Activated gamma-delta T cell treated with Interleukin-2 at 50 U/mL for 16 hours (primary cell): Measurements from ENCODE around the gene DSCAM.

Experiments
- DNase-seq: peaks from one replicate; pipeline ENCODE4 v3.0.0-alpha.2; 2020

The DSCAM gene

DNA sequence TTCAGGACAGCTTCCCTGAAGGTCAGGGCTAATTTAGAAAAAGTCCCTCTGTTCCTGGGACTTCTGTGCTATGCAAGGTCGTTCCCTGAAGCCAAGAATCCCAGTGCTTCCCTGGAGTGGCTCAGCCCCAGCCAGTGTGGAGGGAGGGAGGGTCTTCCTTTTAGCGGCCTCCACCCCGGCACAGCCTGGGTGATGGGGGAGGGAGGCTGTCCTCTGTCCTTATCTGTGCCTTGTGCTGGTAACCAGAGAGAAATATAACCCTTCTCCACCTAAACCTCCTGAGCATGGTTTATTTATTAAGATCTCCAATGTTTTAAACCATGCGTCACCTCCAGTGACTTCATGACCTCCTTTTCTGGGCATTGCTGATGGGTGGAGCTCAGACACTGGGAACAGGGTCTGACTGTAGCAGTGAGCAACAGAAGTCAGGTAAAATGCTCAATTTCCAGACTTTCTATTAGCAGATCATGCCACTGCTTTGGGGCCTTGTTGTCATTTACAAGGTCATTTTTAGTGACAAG, 157.1 kb downstream of the DSCAM start:
- no peak for DNase-seq

DNA sequence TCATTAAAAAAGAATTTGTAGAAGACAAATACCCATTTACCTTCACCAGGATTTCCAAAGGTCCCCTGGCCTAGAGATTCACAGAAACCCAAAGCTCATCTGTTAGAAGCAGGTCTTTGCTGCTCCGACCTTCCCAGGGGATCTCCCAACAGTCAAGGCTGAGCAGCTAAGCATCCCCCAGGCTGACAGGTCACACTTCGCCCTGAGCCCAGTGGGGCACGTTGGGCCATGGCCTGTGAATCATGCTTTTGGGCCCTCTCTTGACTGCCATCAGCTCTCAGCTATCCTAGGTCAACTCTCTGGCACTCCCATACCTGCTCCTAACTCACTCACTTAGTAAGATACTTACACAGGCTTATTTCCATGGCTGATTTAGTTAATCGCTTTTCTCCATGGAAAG, 157.7 kb downstream of the DSCAM start:
- DNase-seq, result no peak

DNA sequence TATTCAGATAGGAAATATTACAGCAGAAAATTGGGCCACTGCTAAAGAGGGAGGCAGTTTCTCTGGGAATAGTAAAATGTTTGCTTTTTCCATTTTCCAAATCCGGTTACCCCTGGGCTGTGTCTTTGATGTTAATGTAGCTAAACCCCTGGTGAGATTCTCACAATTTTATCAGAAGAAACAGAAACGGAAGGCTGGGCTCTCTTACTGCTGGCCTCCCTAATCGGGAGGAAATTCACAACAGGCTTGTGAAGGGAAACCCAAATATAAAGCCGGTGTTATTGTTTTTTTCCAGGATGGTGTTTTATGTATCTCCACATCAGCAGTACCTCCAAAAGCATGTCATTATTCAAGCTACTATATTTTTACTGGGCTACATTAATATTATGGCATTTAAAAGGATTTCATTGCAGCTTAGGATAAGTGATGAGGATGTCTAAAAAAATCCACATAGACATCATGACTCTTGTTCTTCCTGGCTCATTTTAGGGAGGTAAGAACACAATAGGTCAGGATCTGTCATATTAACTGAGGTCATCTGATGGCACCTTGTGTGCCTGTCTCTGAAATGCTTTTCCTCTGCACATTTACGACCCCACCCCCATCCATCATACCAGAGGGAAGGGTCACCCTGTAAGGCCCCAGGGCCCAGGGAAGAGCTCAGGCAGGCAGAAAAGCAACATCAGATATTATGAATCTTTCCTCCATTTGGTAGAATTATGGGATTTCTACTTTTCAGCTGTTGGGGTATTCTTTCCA, 158.7 kb downstream of the DSCAM start:
- DNase-seq, result no peak

DNA sequence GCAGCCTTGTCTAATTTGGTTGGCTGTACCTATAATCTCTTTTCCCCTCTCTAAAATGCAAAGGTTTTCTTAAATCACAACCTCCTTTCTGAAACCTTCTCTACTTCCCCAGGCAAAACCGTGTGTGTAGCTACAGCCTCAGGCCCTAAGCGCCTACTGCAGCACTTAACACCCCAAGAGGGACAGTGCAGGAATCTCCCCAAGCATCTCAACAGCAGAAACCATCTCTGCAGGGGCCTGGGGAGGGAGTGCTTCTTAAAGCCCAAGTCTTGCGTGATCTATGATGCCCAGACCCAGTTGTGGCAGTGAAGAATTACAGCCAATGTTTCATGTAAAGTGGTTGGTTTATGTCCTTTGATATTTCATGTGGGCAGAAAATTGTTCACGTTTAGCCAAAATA, 159.3 kb downstream of the DSCAM start:
- DNase-seq, result no peak

DNA sequence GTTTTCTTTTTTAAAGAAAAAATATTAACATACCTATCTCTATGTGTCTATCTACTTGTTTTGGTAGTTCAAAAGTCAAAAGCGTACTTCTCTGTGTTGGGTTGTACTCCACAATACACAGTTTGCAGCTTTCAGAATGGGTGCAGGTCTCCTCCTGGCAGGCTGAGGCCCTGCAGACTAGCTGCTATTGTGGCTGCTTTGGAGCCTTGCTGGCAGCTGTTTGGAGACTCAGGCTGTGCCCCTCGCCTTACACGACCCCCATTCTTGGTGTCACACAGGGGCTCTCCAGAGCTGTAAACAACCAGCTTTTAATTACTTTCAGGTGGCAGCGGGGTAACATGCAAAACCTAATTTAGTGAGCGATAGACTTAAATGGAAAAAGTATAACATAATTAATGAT, 160.4 kb downstream of the DSCAM start:
- no peak for DNase-seq

DNA sequence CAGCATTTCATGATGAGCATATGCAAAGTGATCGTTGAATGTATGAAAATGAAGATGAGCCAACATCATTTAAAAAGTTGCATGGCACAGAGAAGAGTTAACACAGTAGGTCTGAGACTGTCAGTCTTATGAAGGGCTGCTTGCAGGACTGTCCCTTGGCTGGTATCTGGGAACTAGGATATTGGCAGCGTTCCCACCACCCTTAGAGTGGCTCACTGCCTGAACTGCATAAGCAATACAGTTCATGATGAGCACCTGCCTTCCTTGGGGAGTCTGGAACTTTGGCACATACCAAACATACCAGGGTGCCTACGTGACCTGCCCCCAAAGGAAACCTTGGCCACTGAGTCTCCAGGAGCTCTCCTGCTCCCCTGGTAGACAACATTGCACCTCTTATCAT, 161.8 kb downstream of the DSCAM start:
- no peak for DNase-seq

DNA sequence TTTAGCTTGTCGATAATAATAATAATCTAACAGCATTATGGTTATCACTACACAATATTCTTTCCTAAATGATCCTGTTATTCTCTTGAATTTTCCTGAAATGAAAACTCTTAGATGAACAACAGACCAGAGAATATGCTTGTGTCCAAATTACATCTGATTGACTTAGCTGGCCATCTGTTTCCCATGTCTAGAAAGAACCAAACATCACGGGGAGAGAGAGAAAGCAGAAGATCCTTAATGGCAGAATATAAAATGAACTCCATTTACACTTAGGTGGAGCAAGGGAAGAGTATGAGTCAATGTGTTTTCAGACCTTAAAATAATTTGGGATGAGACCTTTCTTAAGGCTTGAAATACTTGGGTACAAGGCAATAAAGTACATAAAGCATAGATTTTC, 162.2 kb downstream of the DSCAM start:
- DNase-seq, result no peak

DNA sequence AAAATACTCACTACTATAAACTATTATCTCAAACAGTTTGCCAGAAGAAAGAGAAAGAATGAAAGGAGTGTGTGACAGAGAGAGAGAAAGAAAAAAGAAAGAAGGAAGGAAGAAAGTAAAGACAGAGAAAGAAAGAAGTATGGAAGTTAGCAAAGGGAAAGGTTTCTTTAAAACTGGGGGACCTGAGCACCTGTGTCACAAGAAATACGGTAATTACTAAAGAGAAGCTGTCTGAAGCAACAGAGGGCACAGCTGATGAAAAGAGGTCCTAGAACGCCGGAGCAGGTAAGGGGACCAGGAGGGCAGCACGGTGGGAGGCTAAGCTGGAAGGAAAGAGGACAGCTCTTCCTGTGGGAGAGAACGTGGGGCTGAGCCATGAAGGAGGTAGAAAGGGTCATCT, 163.6 kb downstream of the DSCAM start:
- no peak for DNase-seq

DNA sequence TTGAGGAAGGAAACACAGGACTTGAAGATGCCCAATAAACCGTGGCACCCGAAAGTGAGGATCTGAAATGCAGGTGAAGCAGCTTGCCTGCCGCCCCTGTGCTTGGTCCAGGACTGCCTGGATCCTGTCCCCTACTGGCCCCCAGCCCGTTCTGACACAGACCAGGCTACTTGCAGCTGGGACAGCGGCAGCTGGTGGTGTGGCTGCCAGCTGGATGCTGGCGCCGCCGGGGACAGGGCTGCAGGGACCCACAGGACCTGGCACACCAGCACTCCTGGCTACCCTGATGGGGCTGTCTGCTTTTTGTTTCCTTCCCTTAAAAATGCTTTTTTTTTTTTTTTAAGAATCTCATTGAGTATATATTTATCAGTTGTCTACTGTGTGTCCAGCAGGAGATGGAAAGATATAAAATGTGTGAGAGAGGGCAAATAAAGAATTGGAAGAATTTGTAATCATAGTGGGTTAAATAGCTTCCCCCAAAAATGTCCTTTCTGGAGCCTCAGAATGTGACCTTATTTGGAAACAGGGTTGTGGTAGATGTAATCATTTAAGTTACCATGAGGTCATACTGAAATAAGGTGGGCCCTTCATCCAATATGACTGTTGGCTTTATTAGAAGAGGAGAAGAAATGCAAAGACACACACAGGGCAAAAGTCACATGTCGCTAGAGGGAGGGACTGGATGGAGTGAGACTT, 165.6 kb downstream of the DSCAM start:
- DNase-seq, result no peak

DNA sequence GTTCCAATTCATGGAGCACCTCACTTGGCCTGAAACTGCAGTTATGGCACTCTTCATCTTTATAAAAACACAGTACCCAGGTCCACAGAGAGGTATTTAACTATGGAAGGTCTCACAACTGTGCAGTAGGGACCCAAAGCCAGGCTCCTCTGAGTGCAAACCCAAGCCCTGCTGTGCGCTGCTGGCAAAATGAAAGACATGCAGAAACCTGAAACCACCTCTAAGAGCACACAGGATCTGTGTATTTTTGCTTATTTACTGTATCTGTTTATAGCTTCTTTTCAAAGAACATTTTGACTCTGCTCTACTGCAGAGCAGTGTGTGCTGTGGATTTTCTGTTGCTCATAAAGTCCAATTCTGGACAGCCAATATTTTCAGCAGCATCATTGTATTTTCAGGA, 166.6 kb downstream of the DSCAM start:
- no peak for DNase-seq

DNA sequence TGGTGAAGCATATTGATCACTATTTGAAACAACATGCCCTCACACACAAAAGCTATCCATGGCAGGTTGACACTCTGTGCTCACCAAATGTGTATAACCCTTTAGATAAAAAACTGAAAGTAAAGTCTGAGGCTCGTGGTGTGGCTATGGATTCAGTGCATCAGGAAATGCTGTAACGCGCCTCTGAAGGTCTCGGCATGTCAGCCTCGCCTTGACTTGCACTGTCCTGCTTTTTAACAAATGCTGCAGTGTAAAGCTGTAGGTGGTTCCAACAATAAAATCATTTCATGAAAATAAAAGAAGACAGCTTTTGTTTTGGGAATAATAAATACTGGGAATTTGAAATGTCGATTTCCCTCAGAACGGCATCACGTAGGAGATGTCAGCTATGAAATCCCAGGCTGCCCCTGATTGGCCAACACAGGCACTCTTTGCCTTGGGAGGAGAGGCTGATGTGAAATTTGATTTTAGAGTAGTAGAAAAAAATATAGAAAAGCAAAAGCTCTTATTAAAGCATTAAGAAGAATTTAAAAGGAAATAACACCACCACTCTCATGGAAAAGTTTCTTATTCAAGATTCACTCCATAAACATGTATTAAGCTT, 168.2 kb downstream of the DSCAM start:
- no peak for DNase-seq

DNA sequence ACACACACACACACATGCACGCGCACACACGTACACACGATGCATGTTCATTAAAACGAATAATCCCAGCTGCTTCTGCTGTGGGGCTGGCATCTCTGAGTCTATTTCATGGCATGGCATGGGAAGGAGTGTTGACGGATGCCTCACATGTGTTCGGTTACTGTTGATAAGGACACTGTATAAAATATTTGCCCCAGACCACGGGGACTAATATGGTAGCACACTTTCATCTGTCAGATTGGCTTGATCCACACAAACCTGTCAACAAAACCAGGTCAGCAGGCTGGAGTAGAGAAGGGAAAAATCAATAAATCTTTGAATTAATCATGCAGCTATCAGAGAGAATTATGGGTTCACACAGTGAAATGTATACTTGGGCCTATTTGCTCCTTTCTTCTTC, 171.9 kb downstream of the DSCAM start:
- DNase-seq, result no peak

DNA sequence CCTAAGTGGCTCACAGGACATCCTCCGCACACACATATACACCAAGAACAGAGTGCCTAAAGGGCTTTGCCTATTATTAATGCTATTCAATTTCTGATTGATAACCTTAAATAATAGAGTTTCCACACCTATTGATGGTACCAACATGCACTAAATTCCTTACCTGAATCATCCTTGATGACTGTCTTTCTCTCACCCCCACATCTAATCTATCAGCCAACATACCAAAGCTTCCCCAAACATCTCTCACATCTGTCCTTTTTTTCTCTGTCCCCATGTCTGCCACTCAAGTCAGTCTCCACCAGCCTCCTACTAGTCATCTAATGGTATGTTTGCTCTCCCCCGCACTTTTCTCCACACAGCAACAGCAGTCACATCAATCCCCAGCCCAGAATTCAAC, 174.4 kb downstream of the DSCAM start:
- no peak for DNase-seq

DNA sequence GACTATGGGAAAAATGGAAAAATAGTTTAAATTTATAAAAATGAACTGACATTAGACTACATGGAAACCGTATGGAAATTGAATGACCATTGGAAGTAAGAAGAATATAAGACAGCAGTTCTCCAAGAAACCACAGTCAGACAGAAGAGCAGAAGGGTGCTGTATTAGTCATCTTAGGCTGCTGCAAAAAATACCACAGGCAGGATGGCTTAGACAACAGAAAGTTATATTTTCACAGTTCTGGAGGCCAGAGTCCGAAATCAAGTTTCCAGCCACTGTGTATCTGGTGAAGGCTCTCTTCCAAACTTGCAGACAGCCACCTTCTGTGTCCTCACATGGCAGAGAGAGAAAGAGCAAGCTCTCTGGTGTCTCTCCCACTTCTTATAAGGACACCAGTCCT, 175.2 kb downstream of the DSCAM start:
- no peak for DNase-seq

DNA sequence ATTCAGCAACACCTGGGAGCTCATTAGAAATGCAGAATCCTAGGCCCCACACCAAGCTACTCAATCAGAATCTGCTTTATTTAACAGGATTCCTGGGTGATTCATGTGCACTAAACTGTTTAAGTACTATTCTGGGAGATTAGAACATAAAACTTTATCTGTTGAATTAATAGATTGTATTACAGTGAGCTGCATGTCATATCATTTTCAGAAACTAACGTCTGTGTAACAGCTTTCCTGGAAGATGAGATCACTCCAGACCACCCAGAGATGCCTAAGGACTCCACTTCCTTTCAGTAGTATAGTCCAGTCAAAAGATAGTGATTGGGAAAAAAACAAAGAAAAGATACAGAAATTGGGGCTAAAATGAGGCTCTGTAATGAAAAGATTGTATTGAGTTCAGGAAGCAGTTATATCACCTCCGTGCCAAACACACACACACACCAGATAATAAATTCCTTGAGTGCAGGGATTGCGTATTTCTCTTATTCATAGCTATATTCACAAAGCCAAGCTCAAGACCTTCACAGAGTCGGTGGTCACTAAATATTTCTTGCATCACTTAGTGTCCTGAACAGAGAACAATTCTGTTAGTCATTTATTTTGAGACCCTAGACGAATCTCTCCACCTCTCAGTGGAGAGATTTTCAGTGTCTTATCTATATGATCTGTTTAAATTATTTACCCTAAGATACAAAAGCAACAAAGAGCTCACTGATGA, 178.2 kb downstream of the DSCAM start:
- no peak for DNase-seq

DNA sequence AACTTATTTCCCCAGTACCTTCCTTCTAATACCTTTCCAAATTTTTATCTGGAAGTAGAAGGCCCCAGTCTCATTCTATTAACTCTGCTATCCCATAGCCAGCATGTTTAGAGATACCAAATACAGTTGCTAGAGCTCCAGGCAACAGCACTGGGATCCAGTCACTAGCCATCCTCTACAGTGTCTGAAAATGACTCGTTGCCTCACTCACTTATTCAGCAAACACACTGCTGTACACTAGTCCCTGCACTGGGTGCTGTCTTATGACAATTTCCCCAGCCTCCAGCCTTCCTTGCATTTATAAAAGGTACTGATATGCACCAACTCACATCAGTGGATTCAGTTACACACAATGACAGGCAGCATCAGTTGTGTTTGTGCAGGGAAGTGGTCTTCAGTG, 179.0 kb downstream of the DSCAM start:
- DNase-seq, result no peak

DNA sequence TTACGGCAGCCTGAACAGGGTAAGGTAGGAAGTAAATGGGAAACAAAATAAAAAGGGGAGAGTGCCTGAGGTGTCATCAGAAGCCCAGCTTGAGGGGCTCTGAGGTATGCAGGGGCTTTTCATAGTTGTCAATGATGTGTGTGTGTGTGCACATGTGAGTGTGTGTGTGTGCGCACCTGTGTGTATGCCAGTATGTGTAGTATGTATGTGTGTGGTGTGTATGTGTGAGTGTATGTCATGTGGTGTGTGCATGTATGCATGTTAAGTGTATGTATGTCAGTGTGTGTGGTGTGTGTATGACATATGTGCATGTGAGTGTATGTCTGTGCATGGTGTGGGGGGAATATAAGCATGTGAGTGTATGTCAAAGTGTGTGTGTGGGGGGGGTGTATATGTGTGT, 184.1 kb downstream of the DSCAM start:
- DNase-seq, result no peak

DNA sequence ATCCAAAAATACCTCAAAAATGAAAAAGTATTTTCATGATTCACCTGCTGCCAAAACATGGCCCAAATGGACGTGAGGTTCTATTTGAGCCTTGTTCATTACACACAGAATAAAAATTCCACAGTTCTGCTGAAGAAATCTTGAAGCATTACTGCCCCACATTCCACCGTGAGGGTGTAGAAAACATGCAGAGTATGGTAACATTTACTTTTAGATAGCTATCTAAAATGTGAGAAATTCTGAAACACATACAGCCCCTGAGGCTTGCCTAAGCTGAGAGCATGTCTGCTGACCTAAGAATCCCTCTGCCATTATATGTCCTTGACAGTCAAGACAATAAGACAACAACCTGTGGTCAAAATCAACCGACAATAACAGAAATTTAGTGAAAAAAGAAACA, 186.5 kb downstream of the DSCAM start:
- no peak for DNase-seq

DNA sequence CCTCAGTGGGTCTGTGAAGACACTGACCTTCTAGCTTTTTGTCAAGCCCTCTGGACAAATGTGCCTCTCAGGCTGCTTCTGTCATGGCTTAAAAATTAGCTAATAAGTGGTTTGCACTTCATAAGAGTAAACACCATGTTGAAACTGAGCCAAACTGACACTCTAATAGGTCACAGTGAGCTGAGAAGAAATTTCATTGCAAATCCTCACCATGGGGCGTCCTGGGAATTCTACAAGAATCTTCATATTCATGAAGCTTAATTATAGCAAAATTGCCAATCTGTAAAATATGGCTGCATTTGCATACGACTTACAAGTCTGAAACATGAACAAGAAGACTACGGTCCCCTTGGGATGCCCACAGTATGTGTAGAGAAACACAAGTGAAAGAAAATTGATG, 188.6 kb downstream of the DSCAM start:
- no peak for DNase-seq

DNA sequence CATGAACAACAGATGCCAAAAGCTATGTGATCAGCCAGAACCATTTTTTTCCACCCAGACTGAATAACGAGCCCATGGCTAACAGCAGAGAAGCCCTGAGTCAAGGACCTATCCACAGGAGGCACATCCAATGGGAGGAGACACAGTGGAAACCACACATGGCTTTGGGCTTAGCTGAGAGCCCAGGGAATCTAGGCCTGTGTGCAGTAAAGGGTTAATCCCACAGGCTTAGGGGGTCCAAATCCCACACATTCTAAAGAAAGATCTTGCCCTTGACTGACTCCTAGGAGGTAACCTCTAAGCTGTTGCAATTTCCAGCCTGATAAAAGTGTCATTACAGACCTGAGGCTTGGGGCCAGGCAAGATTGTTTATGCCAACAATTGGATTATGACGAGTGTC, 194.5 kb downstream of the DSCAM start:
- no peak for DNase-seq

DNA sequence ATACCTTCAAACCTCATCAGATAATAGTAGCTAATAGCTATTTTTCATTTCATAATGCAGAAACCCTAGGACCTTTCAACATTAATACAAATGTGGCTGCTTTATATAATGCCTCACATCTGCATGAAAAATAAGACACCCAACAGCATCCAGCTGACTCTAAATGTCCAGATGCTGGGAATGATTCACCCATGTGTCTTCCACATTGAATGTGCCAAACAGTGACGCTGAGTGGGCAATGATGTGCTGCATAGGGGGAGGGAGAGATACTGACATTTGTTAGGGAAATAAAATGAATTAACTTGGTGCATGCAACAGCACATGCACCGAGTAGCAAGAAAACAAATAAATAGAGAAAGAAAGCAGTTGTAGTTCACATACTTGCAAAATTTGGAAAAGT, 199.3 kb downstream of the DSCAM start:
- DNase-seq, result no peak

DNA sequence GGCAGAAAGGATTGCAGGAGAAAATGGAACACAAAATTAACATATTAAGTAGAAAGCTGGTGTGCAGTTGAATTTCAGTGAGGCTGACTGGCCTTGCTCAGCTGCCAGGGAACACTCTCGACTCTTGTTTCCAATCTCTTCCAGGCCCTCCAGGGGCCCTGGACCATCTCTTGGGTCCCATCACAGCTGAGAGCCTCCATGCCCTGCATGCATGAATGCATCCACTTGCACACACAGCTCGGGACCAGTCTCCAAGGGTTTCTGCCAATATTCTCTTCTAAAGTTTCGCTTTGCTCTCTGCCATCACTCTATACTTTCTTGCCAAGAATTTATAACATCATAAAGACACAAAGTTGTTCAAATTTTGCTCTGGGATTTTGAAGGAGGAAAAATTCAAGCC, 200.3 kb downstream of the DSCAM start:
- DNase-seq, result no peak

DNA sequence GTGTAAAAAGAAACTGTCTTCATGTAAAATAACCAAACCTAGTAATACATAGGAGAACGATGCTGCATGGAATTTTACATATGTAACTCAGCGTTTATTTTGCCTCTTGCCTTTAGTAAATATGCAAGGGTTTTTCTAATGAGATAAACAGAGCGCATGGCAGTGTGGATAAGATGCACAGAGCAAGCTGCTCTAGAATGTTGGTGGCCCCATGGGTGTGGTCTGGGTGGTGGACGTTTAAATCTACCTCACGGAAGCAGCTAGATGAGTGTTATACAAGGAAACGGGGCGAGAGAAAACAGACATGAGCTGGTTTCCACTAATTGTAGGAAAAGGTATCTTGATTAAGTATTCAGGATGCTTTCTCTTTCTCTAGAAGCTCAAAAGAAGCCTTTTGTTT, 205.9 kb downstream of the DSCAM start:
- no peak for DNase-seq
